ENCODE data around the gene MARF1.

- TF ChIP-seq, protein P1, sequence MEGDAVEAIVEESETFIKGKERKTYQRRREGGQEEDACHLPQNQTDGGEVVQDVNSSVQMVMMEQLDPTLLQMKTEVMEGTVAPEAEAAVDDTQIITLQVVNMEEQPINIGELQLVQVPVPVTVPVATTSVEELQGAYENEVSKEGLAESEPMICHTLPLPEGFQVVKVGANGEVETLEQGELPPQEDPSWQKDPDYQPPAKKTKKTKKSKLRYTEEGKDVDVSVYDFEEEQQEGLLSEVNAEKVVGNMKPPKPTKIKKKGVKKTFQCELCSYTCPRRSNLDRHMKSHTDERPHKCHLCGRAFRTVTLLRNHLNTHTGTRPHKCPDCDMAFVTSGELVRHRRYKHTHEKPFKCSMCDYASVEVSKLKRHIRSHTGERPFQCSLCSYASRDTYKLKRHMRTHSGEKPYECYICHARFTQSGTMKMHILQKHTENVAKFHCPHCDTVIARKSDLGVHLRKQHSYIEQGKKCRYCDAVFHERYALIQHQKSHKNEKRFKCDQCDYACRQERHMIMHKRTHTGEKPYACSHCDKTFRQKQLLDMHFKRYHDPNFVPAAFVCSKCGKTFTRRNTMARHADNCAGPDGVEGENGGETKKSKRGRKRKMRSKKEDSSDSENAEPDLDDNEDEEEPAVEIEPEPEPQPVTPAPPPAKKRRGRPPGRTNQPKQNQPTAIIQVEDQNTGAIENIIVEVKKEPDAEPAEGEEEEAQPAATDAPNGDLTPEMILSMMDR (conservative IDR thresholded peaks at IDR 0.05): no peak
- TF ChIP-seq EZH2 (IDR thresholded peaks at IDR 0.05; ENCODE audit: low read depth): no peak
These were observed 64.1 kb downstream of the MARF1 start for GRCh38 chr16:15578824-15579223.
